GM12891 (cell line): ENCODE data around the gene SPAG17.

ENCODE experiments used
- POLR2A ChIP-seq: IDR thresholded peaks from 2 replicates; pipeline ENCODE4 v1.6.1; 2011; ENCODE audit warnings: low read depth, low read length, control low read depth
- POLR2AphosphoS5 ChIP-seq: IDR thresholded peaks from 2 replicates; pipeline ENCODE4 v1.6.1; 2011; ENCODE audit warnings: low read depth, low read length, control low read depth

DNA sequence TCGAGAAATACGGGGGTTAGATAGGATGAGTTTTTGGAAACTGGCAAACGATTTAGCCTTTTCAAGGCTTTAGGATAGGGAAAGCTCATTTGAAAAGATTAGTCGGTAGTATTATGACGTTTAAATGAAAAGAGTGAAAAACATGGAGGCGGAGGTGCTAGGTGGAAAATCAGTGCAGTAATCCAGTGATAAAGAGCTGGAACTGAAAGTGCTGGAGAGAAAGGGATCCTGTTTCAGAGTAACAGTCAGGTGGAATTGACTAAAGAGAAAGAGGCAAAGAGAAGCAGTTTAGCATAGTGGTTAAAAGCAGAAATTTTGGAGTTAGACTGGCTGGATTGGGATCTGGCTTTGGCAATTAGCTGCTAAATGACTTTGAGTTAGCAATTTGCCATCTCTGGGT is 254.5 kb downstream of the SPAG17 start:
- TF ChIP-seq POLR2AphosphoS5, result no peak
- TF ChIP-seq POLR2A, result no peak
